GM12878 (cell line): ENCODE data around the gene NUDT13. TPM values are rescaled to one million over a fixed set of nuclear protein-coding genes. Genes with fewer than 3 reads are reported as not detected.

ENCODE experiments used
- BCL3 ChIP-seq: IDR thresholded peaks from 2 replicates; pipeline ENCODE4 v1.6.1; 2011; ENCODE audit warnings: borderline replicate concordance, low read depth, mild to moderate bottlenecking, moderate library complexity, low read length; ENCODE audit not compliant: insufficient read depth, poor library complexity, severe bottlenecking
- CEBPB ChIP-seq, 2 experiments: fragments of 150-350 bp in 1 of 2; IDR thresholded peaks; 2 replicates each; pipeline ENCODE4 v1.6.1; 2012 to 2014; ENCODE audit warnings: low read depth in 2 of 2, low read length in 2 of 2, borderline replicate concordance in 1 of 2, inconsistent platforms in 1 of 2
- CREB1 ChIP-seq: IDR thresholded peaks from 2 replicates; pipeline ENCODE4 v1.6.1; 2012; ENCODE audit warnings: low read depth, mild to moderate bottlenecking, inconsistent platforms
- DPF2 ChIP-seq: fragments of 450-650 bp; IDR thresholded peaks from 2 replicates; pipeline ENCODE4 v1.6.1; 2017; ENCODE audit warnings: mild to moderate bottlenecking
- FOS ChIP-seq: IDR thresholded peaks from 3 replicates; pipeline ENCODE4 v1.6.1; 2011; ENCODE audit warnings: borderline replicate concordance; ENCODE audit not compliant: insufficient read length; ENCODE audit errors: extremely low read depth
- HCFC1 ChIP-seq: fragments of 150-350 bp; IDR thresholded peaks from 2 replicates; pipeline ENCODE4 v1.6.1; 2014; ENCODE audit warnings: low read length
- MAX ChIP-seq: IDR thresholded peaks from 2 replicates; pipeline ENCODE4 v1.6.1; 2012; ENCODE audit warnings: low read depth, low read length, improper control_type of control experiment
- MXI1 ChIP-seq: fragments of 150-350 bp; IDR thresholded peaks from 2 replicates; pipeline ENCODE4 v1.6.1; 2011; ENCODE audit warnings: low read depth, mild to moderate bottlenecking, inconsistent platforms, low read length, improper control_type of control experiment
- NFIC ChIP-seq: IDR thresholded peaks from 2 replicates; pipeline ENCODE4 v1.6.1; 2012; ENCODE audit warnings: low read depth, mild to moderate bottlenecking, inconsistent platforms, low read length, moderate library complexity
- NFYB ChIP-seq: IDR thresholded peaks from 2 replicates; pipeline ENCODE4 v1.6.1; 2011; ENCODE audit warnings: low read depth, mild to moderate bottlenecking, low read length, improper control_type of control experiment, moderate library complexity; ENCODE audit not compliant: insufficient read depth
- NKRF ChIP-seq: fragments of 450-650 bp; conservative IDR thresholded peaks from 2 replicates; pipeline ENCODE4 v1.6.1; 2017; ENCODE audit warnings: mild to moderate bottlenecking, moderate library complexity
- PAX8 ChIP-seq: fragments of 450-650 bp; IDR thresholded peaks from 2 replicates; pipeline ENCODE4 v1.6.1; 2017; ENCODE audit warnings: mild to moderate bottlenecking, moderate library complexity
- POLR2AphosphoS5 ChIP-seq: IDR thresholded peaks from 2 replicates; pipeline ENCODE4 v1.6.1; 2011; ENCODE audit warnings: mild to moderate bottlenecking, low read length, inconsistent platforms
- RAD51 ChIP-seq: fragments of 450-650 bp; IDR thresholded peaks from 2 replicates; pipeline ENCODE4 v1.6.1; 2016; ENCODE audit warnings: moderate library complexity, mild to moderate bottlenecking, inconsistent platforms
- RB1 ChIP-seq: fragments of 450-650 bp; formaldehyde crosslinking; IDR thresholded peaks from 2 replicates; pipeline ENCODE4 v1.6.1; 2017; ENCODE audit warnings: mild to moderate bottlenecking, borderline replicate concordance
- SREBF2 ChIP-seq: IDR thresholded peaks from 2 replicates; pipeline ENCODE4 v1.6.1; 2012; ENCODE audit warnings: mild to moderate bottlenecking, low read length
- SUPT20H ChIP-seq: IDR thresholded peaks from 2 replicates; pipeline ENCODE4 v1.6.1; 2011; ENCODE audit warnings: low read depth, mild to moderate bottlenecking, low read length, moderate library complexity, borderline replicate concordance; ENCODE audit not compliant: control insufficient read depth
- polyA plus RNA-seq, 11 experiments: library from polyadenylated mRNA; depleted of rRNA in 4 of 11; unstranded in 6 of 11; stranded (reverse) in 5 of 11; fragments of >200 nt; fragmentation: Nextera tagmentation in 4 of 11; fragmentation: Illumina TruSeq in 1 of 11; extraction: Ambion mirVana in 4 of 11; extraction: Trizol in 1 of 11; gene quantifications; 1 replicate in 1 of 11; 2 replicates in 10 of 11; pipeline versions ENCODE4 v1.2.1 to v1.2.3, GENCODE V29; 2011 to 2016; ENCODE audit warnings: inconsistent platforms in 2 of 11, missing spikeins in 2 of 11, low read depth in 1 of 11
- total RNA-seq, 4 experiments: library from RNA; depleted of rRNA in 3 of 4; stranded (reverse); fragments of >200 nt in 3 of 4; fragmentation: Illumina TruSeq in 1 of 4; extraction: Trizol in 1 of 4; gene quantifications; 2 replicates each; pipeline versions ENCODE4 v1.2.1 to v1.2.3, GENCODE V29; 2013 to 2021
- TF ChIP-seq, protein P1 (sequence below): fragments of 450-650 bp; formaldehyde crosslinking; IDR thresholded peaks from 2 replicates; pipeline ENCODE4 v1.4.0; 2022; ENCODE audit warnings: mild to moderate bottlenecking, moderate library complexity
- TF ChIP-seq, protein P2 (sequence below): fragments of 150-350 bp; IDR thresholded peaks from 2 replicates; pipeline ENCODE4 v1.6.1; 2016; ENCODE audit warnings: low read depth, low read length

NUDT13 gene
- total and polyA plus RNA-seq, 10 of the 15 experiments (the other 5 are each of a cell fraction or from before 2014, with no cell fraction given), result 0.72 to 6.1 (median 1.9) TPM

DNA sequence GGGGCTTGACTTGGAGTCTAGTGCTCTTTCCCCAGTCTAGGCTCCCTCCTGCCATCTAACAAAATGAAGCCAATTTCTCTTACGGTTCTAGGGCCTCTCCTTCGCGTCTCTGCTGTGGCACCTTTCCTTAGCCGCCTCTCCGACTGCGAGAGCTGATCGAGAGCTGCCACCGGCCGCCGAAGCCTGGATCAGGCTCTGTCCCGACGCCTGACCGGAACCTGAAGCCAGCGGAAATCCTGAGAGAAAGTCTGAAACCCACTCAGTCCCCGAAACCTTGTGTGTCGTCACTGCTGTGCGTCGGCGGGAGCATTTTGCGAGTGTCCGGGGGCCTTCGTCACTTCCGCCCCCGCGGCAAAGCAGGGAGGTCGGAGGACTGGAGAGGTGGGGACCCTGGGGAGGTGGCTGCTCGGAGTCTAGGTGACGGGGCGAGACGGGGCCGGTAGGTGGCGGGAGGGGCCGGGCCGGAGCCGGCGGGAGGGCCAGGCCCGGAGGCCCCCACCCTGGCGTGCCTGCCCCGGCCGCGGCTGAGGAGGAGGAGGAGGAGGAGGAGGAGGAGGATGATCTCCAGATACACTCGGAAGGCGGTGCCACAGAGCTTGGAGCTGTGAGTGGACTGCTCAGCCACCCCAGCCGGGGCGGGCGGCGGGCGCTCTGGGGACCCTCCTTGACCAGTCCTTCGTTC, 57.7 kb downstream of the NUDT13 start, which contains the start of the genes ECD and FAM149B1 (continued):
- TF ChIP-seq, protein P1, sequence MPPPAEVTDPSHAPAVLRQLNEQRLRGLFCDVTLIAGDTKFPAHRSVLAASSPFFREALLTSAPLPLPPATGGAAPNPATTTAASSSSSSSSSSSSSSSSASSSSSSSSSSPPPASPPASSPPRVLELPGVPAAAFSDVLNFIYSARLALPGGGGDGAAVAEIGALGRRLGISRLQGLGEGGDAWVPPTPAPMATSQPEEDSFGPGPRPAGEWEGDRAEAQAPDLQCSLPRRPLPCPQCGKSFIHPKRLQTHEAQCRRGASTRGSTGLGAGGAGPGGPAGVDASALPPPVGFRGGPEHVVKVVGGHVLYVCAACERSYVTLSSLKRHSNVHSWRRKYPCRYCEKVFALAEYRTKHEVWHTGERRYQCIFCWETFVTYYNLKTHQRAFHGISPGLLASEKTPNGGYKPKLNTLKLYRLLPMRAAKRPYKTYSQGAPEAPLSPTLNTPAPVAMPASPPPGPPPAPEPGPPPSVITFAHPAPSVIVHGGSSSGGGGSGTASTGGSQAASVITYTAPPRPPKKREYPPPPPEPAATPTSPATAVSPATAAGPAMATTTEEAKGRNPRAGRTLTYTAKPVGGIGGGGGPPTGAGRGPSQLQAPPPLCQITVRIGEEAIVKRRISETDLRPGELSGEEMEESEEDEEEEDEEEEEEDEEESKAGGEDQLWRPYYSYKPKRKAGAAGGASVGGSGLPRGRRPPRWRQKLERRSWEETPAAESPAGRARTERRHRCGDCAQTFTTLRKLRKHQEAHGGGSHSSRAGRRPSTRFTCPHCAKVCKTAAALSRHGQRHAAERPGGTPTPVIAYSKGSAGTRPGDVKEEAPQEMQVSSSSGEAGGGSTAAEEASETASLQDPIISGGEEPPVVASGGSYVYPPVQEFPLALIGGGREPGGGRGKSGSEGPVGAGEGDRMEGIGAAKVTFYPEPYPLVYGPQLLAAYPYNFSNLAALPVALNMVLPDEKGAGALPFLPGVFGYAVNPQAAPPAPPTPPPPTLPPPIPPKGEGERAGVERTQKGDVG, result no peak
- 0 out of 2 replicates have a peak, but pooled peaks have one; percentile 64 for TF ChIP-seq RB1
- TF ChIP-seq MXI1, result 0 out of 2 replicates have a peak, but pooled peaks have one; percentile 44
- TF ChIP-seq CEBPB (IDR thresholded peaks at IDR 0.05; ENCODE audit: borderline replicate concordance in 1 of 2, low read depth in 2 of 2, low read length in 2 of 2), result no peak
- TF ChIP-seq FOS, result no peak
- no peak for TF ChIP-seq SUPT20H
- TF ChIP-seq DPF2, result peak; percentile 50; the same call in 1 of the 2 replicates
- TF ChIP-seq BCL3, result peak; percentile 43
- peak; percentile 100 for TF ChIP-seq CREB1
- TF ChIP-seq NKRF, result peak; percentile 56
- TF ChIP-seq POLR2AphosphoS5, result peak; percentile 96
- TF ChIP-seq, protein P2, sequence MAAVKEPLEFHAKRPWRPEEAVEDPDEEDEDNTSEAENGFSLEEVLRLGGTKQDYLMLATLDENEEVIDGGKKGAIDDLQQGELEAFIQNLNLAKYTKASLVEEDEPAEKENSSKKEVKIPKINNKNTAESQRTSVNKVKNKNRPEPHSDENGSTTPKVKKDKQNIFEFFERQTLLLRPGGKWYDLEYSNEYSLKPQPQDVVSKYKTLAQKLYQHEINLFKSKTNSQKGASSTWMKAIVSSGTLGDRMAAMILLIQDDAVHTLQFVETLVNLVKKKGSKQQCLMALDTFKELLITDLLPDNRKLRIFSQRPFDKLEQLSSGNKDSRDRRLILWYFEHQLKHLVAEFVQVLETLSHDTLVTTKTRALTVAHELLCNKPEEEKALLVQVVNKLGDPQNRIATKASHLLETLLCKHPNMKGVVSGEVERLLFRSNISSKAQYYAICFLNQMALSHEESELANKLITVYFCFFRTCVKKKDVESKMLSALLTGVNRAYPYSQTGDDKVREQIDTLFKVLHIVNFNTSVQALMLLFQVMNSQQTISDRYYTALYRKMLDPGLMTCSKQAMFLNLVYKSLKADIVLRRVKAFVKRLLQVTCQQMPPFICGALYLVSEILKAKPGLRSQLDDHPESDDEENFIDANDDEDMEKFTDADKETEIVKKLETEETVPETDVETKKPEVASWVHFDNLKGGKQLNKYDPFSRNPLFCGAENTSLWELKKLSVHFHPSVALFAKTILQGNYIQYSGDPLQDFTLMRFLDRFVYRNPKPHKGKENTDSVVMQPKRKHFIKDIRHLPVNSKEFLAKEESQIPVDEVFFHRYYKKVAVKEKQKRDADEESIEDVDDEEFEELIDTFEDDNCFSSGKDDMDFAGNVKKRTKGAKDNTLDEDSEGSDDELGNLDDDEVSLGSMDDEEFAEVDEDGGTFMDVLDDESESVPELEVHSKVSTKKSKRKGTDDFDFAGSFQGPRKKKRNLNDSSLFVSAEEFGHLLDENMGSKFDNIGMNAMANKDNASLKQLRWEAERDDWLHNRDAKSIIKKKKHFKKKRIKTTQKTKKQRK, result 0 out of 2 replicates have a peak, but pooled peaks have one; percentile 11
- TF ChIP-seq NFYB, result no peak
- no peak for TF ChIP-seq NFIC
- TF ChIP-seq MAX, result peak; percentile 15; the same call in 1 of the 2 replicates
- peak; percentile 88 for TF ChIP-seq HCFC1
- no peak for TF ChIP-seq RAD51
- no peak for TF ChIP-seq PAX8
- peak; percentile 42; the same call in 1 of the 2 replicates for TF ChIP-seq SREBF2
